Measurements from ENCODE around the gene TNS1. TPM values are rescaled to one million over a fixed set of nuclear protein-coding genes. Genes with fewer than 3 reads are reported as not detected.

TNS1 gene
- total and polyA plus RNA-seq, 9 of the 15 experiments (the other 6 are each of a cell fraction or from before 2014, with no cell fraction given) = 0.13 to 2.7 (median 0.77) TPM

DNA sequence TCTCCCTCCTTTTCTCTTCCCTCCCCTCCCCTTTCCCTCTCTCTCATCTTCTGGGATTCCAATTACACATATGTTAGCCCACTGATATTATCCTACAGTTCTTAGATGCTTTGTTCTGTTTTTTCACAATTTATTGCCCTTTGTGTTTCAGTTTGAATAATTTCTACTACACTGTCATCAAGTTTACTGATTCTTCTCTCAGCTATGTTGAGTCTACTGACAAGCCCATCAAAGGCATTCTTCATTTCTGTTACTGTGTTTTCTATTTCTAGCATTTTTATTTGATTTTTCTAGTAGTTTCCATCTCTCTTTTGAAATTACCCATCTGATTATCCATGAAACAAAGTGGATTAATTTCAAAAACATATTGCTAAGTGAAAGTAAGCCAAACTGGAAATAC is 219.6 kb downstream of the TNS1 start:
- no peaks in the 10 kb centered on the region; the same call in 1 of the 2 replicates for H4K20me1 ChIP-seq (replicated peaks; ENCODE audit: control insufficient read depth, insufficient read depth, low read length)
- in situ Hi-C loops (cut with MboI) = no loop called here
- no peaks in the 10 kb centered on the region for H3K79me2 ChIP-seq (ENCODE audit: control insufficient read depth, insufficient read depth, low read length)
- CTCF ChIA-PET (ENCODE audit: low intra/inter-chr PET ratio) = no interaction called here
- DNase-seq (ENCODE audit: extremely low read depth in 1 of 4, low spot score in 3 of 4) (no peak), ATAC-seq (no peak), FAIRE-seq (no peak)
- no peaks in the 10 kb centered on the region for H3K27me3 ChIP-seq (ENCODE audit: control insufficient read depth in 2 of 2, insufficient read depth in 2 of 2, low read length in 2 of 2)
- H3K9me1 ChIP-seq (ENCODE audit: control insufficient read depth, insufficient read depth, low read length) = no peaks in the 10 kb centered on the region
- intact Hi-C loops (cut with micrococcal nuclease) = loop anchor here (10.0 kb wide), 1 partner anchor 282 kb away; the partner anchor contains the start of gene RUFY4
- BruUV-seq (replicated peaks) = no TSS peak
- no peak overlapping the region for H3K27ac ChIP-seq (ENCODE audit: extremely low read depth, low read depth, low read length)
- H3K4me1 ChIP-seq (replicated peaks in 1 of 2; ENCODE audit: control insufficient read depth in 2 of 2, insufficient read depth in 2 of 2, low read length in 2 of 2) = no peaks in the 10 kb centered on the region
- H3K4me2 ChIP-seq (ENCODE audit: insufficient read depth, low read length) = no peak overlapping the region
- H3K9ac ChIP-seq (ENCODE audit: insufficient read depth in 1 of 2, low read depth in 2 of 2, low read length in 2 of 2) = no peak overlapping the region
- no peaks in the 10 kb centered on the region for H3K9me3 ChIP-seq (replicated peaks; ENCODE audit: control insufficient read depth, insufficient read depth, low read depth, low read length)
- H3K36me3 ChIP-seq (ENCODE audit: control insufficient read depth, insufficient read depth, low read length) = no peaks in the 10 kb centered on the region
- no peak overlapping the region for H3K4me3 ChIP-seq
- H2AFZ ChIP-seq (ENCODE audit: low read depth, low read length) = no peak overlapping the region
- POLR2A ChIA-PET = interaction anchor here (0.8 kb wide), 1 partner anchor 84 kb away, joined by 3 read pairs; no protein-coding TSS in a partner anchor
- no peak for TF ChIP-seq RFX5 (IDR thresholded peaks at IDR 0.05; ENCODE audit: low read depth, low read length)
- TF ChIP-seq U2AF1 (optimal IDR thresholded peaks at IDR 0.05; ENCODE audit: low read depth, low read length) = no peak
- TF ChIP-seq, protein P1, sequence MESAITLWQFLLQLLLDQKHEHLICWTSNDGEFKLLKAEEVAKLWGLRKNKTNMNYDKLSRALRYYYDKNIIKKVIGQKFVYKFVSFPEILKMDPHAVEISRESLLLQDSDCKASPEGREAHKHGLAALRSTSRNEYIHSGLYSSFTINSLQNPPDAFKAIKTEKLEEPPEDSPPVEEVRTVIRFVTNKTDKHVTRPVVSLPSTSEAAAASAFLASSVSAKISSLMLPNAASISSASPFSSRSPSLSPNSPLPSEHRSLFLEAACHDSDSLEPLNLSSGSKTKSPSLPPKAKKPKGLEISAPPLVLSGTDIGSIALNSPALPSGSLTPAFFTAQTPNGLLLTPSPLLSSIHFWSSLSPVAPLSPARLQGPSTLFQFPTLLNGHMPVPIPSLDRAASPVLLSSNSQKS (CRISPR knock-in tag; IDR thresholded peaks at IDR 0.05) = no peak
- TF ChIP-seq PTBP1 (IDR thresholded peaks at IDR 0.05; ENCODE audit: low read depth, low read length) = no peak
- no peak for TF ChIP-seq KLF16 (IDR thresholded peaks at IDR 0.05)
- no peak for TF ChIP-seq BRD4 (IDR thresholded peaks at IDR 0.05)
- no peak for TF ChIP-seq KLF1 (tag; IDR thresholded peaks at IDR 0.05)
- TF ChIP-seq ZC3H11A (IDR thresholded peaks at IDR 0.05; ENCODE audit: low read depth, low read length) = no peak
- no peak for TF ChIP-seq KLF13 (tag; IDR thresholded peaks at IDR 0.05; ENCODE audit: borderline replicate concordance, low read depth)
- TF ChIP-seq ZNF766 (CRISPR knock-in tag; conservative IDR thresholded peaks at IDR 0.05) = no peak
- no peak for TF ChIP-seq CREBBP (IDR thresholded peaks at IDR 0.05; ENCODE audit: low read depth, low read length)
- TF ChIP-seq ZNF830 (CRISPR knock-in tag; IDR thresholded peaks at IDR 0.05) = no peak
- TF ChIP-seq RBM22 (IDR thresholded peaks at IDR 0.05; ENCODE audit: low read depth, low read length, poor library complexity, severe bottlenecking) = no peak
- no peak for TF ChIP-seq FOXM1 (IDR thresholded peaks at IDR 0.05; ENCODE audit: low read depth)
- no peak for TF ChIP-seq FOXM1 (CRISPR knock-in tag; IDR thresholded peaks at IDR 0.05; ENCODE audit: low read depth)
- no peak for TF ChIP-seq NFATC3 (IDR thresholded peaks at IDR 0.05)
- TF ChIP-seq, protein P2, sequence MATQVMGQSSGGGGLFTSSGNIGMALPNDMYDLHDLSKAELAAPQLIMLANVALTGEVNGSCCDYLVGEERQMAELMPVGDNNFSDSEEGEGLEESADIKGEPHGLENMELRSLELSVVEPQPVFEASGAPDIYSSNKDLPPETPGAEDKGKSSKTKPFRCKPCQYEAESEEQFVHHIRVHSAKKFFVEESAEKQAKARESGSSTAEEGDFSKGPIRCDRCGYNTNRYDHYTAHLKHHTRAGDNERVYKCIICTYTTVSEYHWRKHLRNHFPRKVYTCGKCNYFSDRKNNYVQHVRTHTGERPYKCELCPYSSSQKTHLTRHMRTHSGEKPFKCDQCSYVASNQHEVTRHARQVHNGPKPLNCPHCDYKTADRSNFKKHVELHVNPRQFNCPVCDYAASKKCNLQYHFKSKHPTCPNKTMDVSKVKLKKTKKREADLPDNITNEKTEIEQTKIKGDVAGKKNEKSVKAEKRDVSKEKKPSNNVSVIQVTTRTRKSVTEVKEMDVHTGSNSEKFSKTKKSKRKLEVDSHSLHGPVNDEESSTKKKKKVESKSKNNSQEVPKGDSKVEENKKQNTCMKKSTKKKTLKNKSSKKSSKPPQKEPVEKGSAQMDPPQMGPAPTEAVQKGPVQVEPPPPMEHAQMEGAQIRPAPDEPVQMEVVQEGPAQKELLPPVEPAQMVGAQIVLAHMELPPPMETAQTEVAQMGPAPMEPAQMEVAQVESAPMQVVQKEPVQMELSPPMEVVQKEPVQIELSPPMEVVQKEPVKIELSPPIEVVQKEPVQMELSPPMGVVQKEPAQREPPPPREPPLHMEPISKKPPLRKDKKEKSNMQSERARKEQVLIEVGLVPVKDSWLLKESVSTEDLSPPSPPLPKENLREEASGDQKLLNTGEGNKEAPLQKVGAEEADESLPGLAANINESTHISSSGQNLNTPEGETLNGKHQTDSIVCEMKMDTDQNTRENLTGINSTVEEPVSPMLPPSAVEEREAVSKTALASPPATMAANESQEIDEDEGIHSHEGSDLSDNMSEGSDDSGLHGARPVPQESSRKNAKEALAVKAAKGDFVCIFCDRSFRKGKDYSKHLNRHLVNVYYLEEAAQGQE (IDR thresholded peaks at IDR 0.05; ENCODE audit: borderline replicate concordance) = no peak
- TF ChIP-seq, protein P2 (CRISPR knock-in tag; IDR thresholded peaks at IDR 0.05; ENCODE audit: low read depth) = no peak

Data from K562 (cell line).